SK-N-MC (cell line): ENCODE data around the gene DCHS2.

Experiments
- EZH2 ChIP-seq: fragments of 200-600 bp; sonication (generic); IDR thresholded peaks from one replicate; pipeline ENCODE4 v1.6.1; 2017; ENCODE audit warnings: antibody characterized with exemption
- FOXP2 ChIP-seq: optimal IDR thresholded peaks from 2 replicates; pipeline ENCODE3; 2011; ENCODE audit warnings: mild to moderate bottlenecking, moderate library complexity; ENCODE audit not compliant: insufficient read depth; ENCODE audit errors: extremely low read length, control extremely low read depth
- POLR2AphosphoS5 ChIP-seq: IDR thresholded peaks from 2 replicates; pipeline ENCODE4 v1.6.1; 2012; ENCODE audit warnings: mild to moderate bottlenecking, low read depth, low read length, borderline replicate concordance

DNA sequence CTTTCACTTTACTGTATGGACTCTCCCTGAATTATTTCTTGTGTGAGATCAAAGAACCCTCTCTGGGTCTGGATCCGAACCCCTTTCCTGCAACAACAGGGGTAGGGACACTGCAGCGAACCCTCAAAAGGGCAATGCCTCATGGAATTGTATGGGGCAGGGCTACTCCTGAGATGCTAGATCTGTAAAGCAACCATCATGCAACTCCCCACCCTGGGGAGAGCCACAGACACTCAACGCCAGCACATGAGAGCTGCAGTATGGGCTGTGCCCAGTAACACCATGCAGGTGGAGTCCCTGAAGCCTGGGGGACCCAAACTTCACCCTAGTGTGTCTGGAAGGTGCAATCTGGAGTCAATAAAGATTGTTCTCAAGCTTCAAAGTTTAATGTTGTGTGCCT lies 304.7 kb downstream of the DCHS2 start:
- TF ChIP-seq POLR2AphosphoS5 = no peak
- TF ChIP-seq EZH2 = no peak
- TF ChIP-seq FOXP2 = no peak
